GM06990 (cell line): ENCODE measurements around the gene CFTR.

Experiments used
- DNase-seq: peaks from one replicate; pipeline ENCODE4 v3.0.0-alpha.2; 2011; ENCODE audit not compliant: insufficient read length; ENCODE audit errors: extremely low read depth
- H3K27me3 ChIP-seq: replicated peaks from 2 replicates; pipeline ENCODE4 v1.6.0; 2011; ENCODE audit warnings: low read length; ENCODE audit not compliant: control insufficient read depth, insufficient read depth
- H3K36me3 ChIP-seq: 2 replicates; pipeline ENCODE4 v1.5.1; 2011; ENCODE audit warnings: low read length; ENCODE audit not compliant: control insufficient read depth, insufficient read depth
- H3K4me3 ChIP-seq: replicated peaks from 2 replicates; pipeline ENCODE4 v1.5.1; 2011; ENCODE audit warnings: low read depth, mild to moderate bottlenecking, control low read depth, low read length
- CTCF ChIP-seq: IDR thresholded peaks from 2 replicates; pipeline ENCODE4 v1.5.1; 2011; ENCODE audit warnings: low read length, control low read depth, mild to moderate bottlenecking, inconsistent platforms; ENCODE audit not compliant: insufficient read depth, poor library complexity, severe bottlenecking

CFTR gene

GRCh38 chr7:117675497-117676435 is 195.9 kb downstream of the CFTR start:
- Histone ChIP-seq H3K27me3 (no peaks in the 10 kb centered on the region; the same call in none of the 2 replicates), H3K36me3 (no peaks in the 10 kb centered on the region), H3K4me3 (no peak overlapping the region)
- DNase-seq, result no peak
- TF ChIP-seq CTCF, result no peak

- no peak for DNase-seq
- H3K27me3 ChIP-seq, result peaks cover 2% of the 10 kb centered on the region
- TF ChIP-seq CTCF, result no peak
- H3K36me3 ChIP-seq, result no peaks in the 10 kb centered on the region
- H3K4me3 ChIP-seq, result no peak overlapping the region
These were observed 199.3 kb downstream of the CFTR start for GRCh38 chr7:117679120-117679519.

GRCh38 chr7:117682681-117683385 is 203.0 kb downstream of the CFTR start:
- Histone ChIP-seq H3K4me3 (no peak overlapping the region), H3K27me3 (peaks cover 2% of the 10 kb centered on the region), H3K36me3 (no peaks in the 10 kb centered on the region)
- no peak for TF ChIP-seq CTCF
- no peak for DNase-seq

- DNase-seq, result no peak
- no peaks in the 10 kb centered on the region for H3K36me3 ChIP-seq
- no peak for TF ChIP-seq CTCF
- H3K4me3 ChIP-seq, result no peak overlapping the region
- peaks cover 2% of the 10 kb centered on the region; the same call in 1 of the 2 replicates for H3K27me3 ChIP-seq
These were observed 203.8 kb downstream of the CFTR start for GRCh38 chr7:117683430-117684175.

- no peak for DNase-seq
- H3K27me3 ChIP-seq, result peaks cover 2% of the 10 kb centered on the region; the same call in 1 of the 2 replicates
- H3K36me3 ChIP-seq, result no peaks in the 10 kb centered on the region
- no peak for TF ChIP-seq CTCF
- no peak overlapping the region for H3K4me3 ChIP-seq
These were observed 206.0 kb downstream of the CFTR start for GRCh38 chr7:117685795-117686194.
